Measurements from ENCODE around the gene ESYT3. TPM values are rescaled to one million over a fixed set of nuclear protein-coding genes. Genes with fewer than 3 reads are reported as not detected.

ESYT3 gene
- total RNA-seq, 3 donors from 2014 or later: 0.70 to 15.1 (median 1.0) TPM

GRCh38 chr3:138470687-138471086 is 36.3 kb downstream of the ESYT3 start:
- intact Hi-C loops (cut with DNase I, micrococcal nuclease): no loop called here
- Histone ChIP-seq H3K36me3 (ENCODE audit: low read depth) (no peaks in the 10 kb centered on the region), H3K4me3 (no peak overlapping the region), H3K9me3 (no peaks in the 10 kb centered on the region), H3K4me1 (ENCODE audit: low read depth) (no peaks in the 10 kb centered on the region)
- TF ChIP-seq CTCF (IDR thresholded peaks at IDR 0.05): no peak
- DNase-seq (no peak), ATAC-seq (peak; percentile 8)

- no peaks in the 10 kb centered on the region for H3K9me3 ChIP-seq
- ATAC-seq (no peak), DNase-seq (no peak)
- no peaks in the 10 kb centered on the region for H3K36me3 ChIP-seq (ENCODE audit: low read depth)
- H3K4me3 ChIP-seq: no peak overlapping the region
- H3K4me1 ChIP-seq (ENCODE audit: low read depth): no peaks in the 10 kb centered on the region
- no peak for TF ChIP-seq CTCF (IDR thresholded peaks at IDR 0.05)
- intact Hi-C loops (cut with DNase I, micrococcal nuclease): no loop called here
Measured at GRCh38 chr3:138471481-138471880, 37.1 kb downstream of the ESYT3 start.

- no peak for TF ChIP-seq CTCF (IDR thresholded peaks at IDR 0.05)
- Histone ChIP-seq H3K36me3 (ENCODE audit: low read depth) (no peaks in the 10 kb centered on the region), H3K4me1 (ENCODE audit: low read depth) (no peaks in the 10 kb centered on the region), H3K4me3 (no peak overlapping the region), H3K9me3 (no peaks in the 10 kb centered on the region)
- DNase-seq: no peak
- intact Hi-C loops (cut with DNase I, micrococcal nuclease): no loop called here
- ATAC-seq: no peak
Measured at GRCh38 chr3:138472141-138472825, 37.9 kb downstream of the ESYT3 start.

GRCh38 chr3:138473391-138473790 is 39.0 kb downstream of the ESYT3 start:
- H3K9me3 ChIP-seq: no peaks in the 10 kb centered on the region
- no peaks in the 10 kb centered on the region for H3K4me1 ChIP-seq (ENCODE audit: low read depth)
- ATAC-seq: no peak
- no peak for TF ChIP-seq CTCF (IDR thresholded peaks at IDR 0.05)
- H3K4me3 ChIP-seq: no peak overlapping the region
- no peak for DNase-seq
- H3K36me3 ChIP-seq (ENCODE audit: low read depth): no peaks in the 10 kb centered on the region
- intact Hi-C loops (cut with DNase I, micrococcal nuclease): no loop called here

- DNase-seq (no peak), ATAC-seq (no peak)
- Histone ChIP-seq H3K9me3 (no peaks in the 10 kb centered on the region), H3K4me3 (no peak overlapping the region), H3K36me3 (ENCODE audit: low read depth) (no peaks in the 10 kb centered on the region), H3K4me1 (ENCODE audit: low read depth) (no peaks in the 10 kb centered on the region)
- TF ChIP-seq CTCF (IDR thresholded peaks at IDR 0.05): no peak
- intact Hi-C loops (cut with DNase I, micrococcal nuclease): no loop called here
Measured at GRCh38 chr3:138474163-138474562, 39.7 kb downstream of the ESYT3 start.

DNA sequence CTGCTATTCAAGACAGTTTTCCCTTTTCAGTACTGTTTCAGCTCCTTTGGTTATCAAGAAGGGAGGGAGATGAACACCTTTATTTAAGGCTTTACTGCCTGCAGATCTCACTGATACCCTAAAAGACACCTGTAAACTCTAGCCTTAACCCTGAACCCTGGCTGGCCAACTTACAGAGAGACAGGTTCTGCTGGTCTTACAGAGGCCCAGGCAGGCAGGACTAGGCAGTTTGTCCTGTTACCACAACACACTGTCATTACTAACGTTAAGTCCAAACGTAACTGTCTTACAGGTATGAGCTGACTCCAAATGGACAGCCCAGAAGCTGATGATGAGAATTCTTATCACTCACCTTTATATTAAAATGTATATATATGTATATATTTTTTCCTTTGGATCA is 42.1 kb downstream of the ESYT3 start:
- H3K9me3 ChIP-seq: no peaks in the 10 kb centered on the region
- H3K4me1 ChIP-seq (ENCODE audit: low read depth): no peaks in the 10 kb centered on the region
- H3K36me3 ChIP-seq (ENCODE audit: low read depth): no peaks in the 10 kb centered on the region
- DNase-seq: no peak
- intact Hi-C loops (cut with DNase I, micrococcal nuclease): no loop called here
- no peak for TF ChIP-seq CTCF (IDR thresholded peaks at IDR 0.05)
- no peak for ATAC-seq
- H3K4me3 ChIP-seq: no peak overlapping the region

Measured in mucosa of descending colon (tissue), 3 donors.